ENCODE measurements around the gene GPX1. TPM values are rescaled to one million over a fixed set of nuclear protein-coding genes. Genes with fewer than 3 reads are reported as not detected.
"Not testable (repeated sequence)": the region's sequence is repeated elsewhere in the genome, so short reads cannot be mapped to it uniquely, and the experiment has no call there.

Gene GPX1
- total and polyA plus RNA-seq, 9 donors = 118 to 153 (median 142) TPM

DNA sequence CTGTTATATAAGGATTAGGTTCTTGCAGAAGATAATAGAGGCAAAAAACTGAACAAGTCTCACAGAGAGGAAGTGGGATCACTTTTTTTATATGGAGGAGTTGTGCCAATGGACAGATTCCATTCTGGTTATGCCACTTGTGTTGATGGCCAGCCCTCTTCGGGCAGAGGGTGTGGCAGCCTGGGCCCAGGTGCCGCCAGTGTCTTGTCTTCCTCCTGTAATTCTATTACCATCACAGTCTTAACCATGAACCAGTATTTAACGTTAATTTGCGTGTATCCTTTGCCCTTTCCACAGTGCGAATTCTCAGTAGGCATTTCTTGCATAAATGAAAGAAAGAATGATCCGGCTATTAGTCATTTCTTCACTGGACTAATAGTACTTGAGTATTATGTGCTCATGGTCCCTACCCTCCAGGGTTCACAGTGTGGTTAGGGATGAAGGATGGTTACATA is 11.3 kb downstream of the GPX1 start:
- H3K27me3 ChIP-seq (ENCODE audit: control insufficient read depth, insufficient read depth, low read length) = no peaks in the 10 kb centered on the region
- peaks cover 9% of the 10 kb centered on the region for H3K4me1 ChIP-seq (ENCODE audit: control insufficient read depth, insufficient read depth, low read length)
- no peaks in the 10 kb centered on the region for H3K36me3 ChIP-seq (ENCODE audit: control insufficient read depth, insufficient read depth, low read length)
- no peak overlapping the region for H3K4me3 ChIP-seq (ENCODE audit: low read length)
- no peak overlapping the region for H3K27ac ChIP-seq (ENCODE audit: low read length)
- WGBS (ENCODE audit: insufficient coverage) = 46% methylated on average over 2 of the region's 6 CpGs
- no peak for DNase-seq
- H3K9me3 ChIP-seq (replicated peaks; ENCODE audit: control insufficient read depth, low read depth, low read length) = no peaks in the 10 kb centered on the region

DNA sequence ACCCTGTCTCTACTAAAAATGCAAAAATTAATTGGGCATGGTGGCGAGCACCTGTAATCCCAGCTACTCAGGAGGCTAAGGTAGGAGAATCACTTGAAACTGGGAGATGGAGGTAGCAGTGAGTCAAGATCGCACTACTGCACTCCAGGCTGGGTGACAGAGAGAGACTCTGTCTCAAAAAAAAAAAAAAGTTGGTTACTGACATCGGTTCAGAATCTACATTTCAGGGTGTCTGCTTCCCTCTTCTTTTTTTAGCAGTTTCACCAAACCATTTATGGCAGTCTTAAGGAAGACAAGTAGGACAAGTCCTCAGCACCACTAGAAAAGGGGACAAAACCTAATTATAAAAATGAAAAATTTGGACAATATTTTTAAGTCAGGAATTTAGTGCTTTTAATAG is 15.0 kb downstream of the GPX1 start:
- H3K27ac ChIP-seq (ENCODE audit: low read length) = no peak overlapping the region
- H3K27me3 ChIP-seq (ENCODE audit: control insufficient read depth, insufficient read depth, low read length) = no peaks in the 10 kb centered on the region
- peaks cover 30% of the 10 kb centered on the region for H3K4me1 ChIP-seq (ENCODE audit: control insufficient read depth, insufficient read depth, low read length)
- DNase-seq = peak; percentile 40
- no peaks in the 10 kb centered on the region for H3K36me3 ChIP-seq (ENCODE audit: control insufficient read depth, insufficient read depth, low read length)
- WGBS (ENCODE audit: insufficient coverage) = 89% methylated on average over 2 of the region's 3 CpGs
- H3K9me3 ChIP-seq (replicated peaks; ENCODE audit: control insufficient read depth, low read depth, low read length) = no peaks in the 10 kb centered on the region
- no peak overlapping the region for H3K4me3 ChIP-seq (ENCODE audit: low read length)

DNA sequence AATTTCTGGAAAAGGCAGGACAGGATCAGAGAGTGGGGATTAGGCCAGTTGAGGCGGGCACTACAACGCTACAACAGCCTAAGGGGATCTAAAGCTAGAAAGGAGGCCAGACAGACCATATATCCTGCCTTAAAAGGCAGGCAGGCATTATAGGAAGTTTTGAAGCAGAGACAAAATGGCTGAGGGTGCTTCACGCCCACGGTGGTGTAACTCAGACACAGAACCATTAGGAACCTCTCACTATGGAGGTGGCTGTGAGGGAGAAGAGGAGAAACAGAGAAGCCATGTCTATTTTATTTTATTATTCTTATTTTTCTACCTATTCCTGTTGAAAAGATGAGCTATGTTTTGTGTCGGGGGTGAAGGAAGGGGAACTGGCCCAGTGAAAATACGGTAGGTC is 16.2 kb downstream of the GPX1 start:
- WGBS (ENCODE audit: insufficient coverage) = 88% methylated on average over 2 of the region's 6 CpGs
- no peak overlapping the region for H3K4me3 ChIP-seq (ENCODE audit: low read length)
- peaks cover under 1% of the 10 kb centered on the region for H3K36me3 ChIP-seq (ENCODE audit: control insufficient read depth, insufficient read depth, low read length)
- no peaks in the 10 kb centered on the region for H3K27me3 ChIP-seq (ENCODE audit: control insufficient read depth, insufficient read depth, low read length)
- DNase-seq = no peak
- no peaks in the 10 kb centered on the region for H3K9me3 ChIP-seq (replicated peaks; ENCODE audit: control insufficient read depth, low read depth, low read length)
- peak overlapping the region; percentile 51 for H3K27ac ChIP-seq (ENCODE audit: low read length)
- peaks cover 30% of the 10 kb centered on the region for H3K4me1 ChIP-seq (ENCODE audit: control insufficient read depth, insufficient read depth, low read length)

DNA sequence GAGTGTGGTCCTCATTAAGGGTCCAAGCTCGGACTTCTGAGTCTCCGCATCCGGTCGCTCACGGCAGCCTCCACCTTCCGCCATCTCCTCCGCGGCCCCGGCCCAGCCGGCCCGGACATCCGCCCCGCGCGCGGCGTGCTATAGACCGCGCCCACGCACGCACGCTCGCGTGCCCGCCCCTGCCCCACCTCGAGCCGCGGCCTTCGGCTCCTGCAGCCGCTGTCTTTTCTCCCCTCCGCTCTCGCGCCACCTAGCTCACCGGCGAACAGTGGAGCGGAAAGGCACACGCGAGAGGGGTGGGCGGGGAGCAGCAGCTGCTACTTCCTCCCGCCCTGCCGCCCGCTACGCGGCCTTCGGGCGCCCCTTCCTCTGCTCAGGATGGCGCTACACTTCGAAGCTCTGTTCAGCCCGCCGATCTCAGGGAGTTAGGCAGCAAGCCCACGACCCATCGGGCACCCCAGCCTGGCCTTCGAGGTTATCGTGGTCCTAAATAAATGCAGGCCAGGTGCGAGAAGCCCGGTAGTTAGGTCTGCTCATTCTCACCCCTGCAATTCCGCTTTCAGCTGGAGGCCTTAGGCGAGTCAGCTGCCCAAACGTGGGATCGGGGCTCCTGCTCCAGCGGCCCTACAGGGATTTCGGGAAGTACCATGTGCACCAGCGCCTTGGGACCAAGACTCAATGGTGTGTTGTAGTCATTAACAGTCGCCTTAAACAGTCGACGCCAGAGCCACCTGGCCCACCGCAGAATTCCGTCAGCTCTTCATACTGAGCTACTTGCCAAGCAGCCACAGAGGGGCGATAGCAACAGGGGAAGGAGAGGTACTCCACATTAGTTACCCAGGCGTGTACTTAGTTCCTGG is 18.0 kb downstream of the GPX1 start, which contains the start of gene USP4:
USP4 (minus strand) TSS at position 113 of the 860 bp plus-strand sequence; CDS start at position 84, 29 bp downstream.
- peak within 1 kb of the TSS; percentile 93 for H3K4me3 ChIP-seq (ENCODE audit: low read length)
- no peaks in the 10 kb centered on the region for H3K9me3 ChIP-seq (replicated peaks; ENCODE audit: control insufficient read depth, low read depth, low read length)
- H3K4me1 ChIP-seq (ENCODE audit: control insufficient read depth, insufficient read depth, low read length) = peaks cover 24% of the 10 kb centered on the region
- H3K27me3 ChIP-seq (ENCODE audit: control insufficient read depth, insufficient read depth, low read length) = no peaks in the 10 kb centered on the region
- H3K36me3 ChIP-seq (ENCODE audit: control insufficient read depth, insufficient read depth, low read length) = peaks cover 16% of the 10 kb centered on the region
- H3K27ac ChIP-seq (ENCODE audit: low read length) = peak within 1 kb of the TSS; percentile 100
- peak; percentile 98 for DNase-seq
- WGBS (ENCODE audit: insufficient coverage) = under 1% methylated on average over 63 of the region's 70 CpGs

DNA sequence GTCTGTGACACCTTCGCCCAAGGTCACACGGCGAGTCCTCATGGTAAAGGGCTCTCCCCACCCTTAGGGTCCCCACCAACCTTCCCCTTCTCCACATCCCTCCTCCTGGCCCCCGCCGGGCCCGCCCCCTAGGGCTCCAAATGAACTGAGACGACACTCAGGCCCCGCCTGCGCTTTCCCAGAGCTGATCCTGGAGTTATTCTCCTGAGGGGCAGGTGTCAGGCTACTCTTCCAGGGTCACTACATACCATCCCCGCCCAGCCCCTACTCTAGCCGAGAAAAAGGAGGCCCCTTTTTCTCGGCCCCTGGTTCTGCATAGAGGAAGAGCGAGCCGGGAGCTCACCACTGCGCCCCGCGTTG is 18.6 kb downstream of the GPX1 start:
- Histone ChIP-seq H3K4me3 (ENCODE audit: low read length) (peak overlapping the region; percentile 93), H3K9me3 (replicated peaks; ENCODE audit: control insufficient read depth, low read depth, low read length) (no peaks in the 10 kb centered on the region), H3K4me1 (ENCODE audit: control insufficient read depth, insufficient read depth, low read length) (peaks cover 24% of the 10 kb centered on the region), H3K27me3 (ENCODE audit: control insufficient read depth, insufficient read depth, low read length) (no peaks in the 10 kb centered on the region), H3K36me3 (ENCODE audit: control insufficient read depth, insufficient read depth, low read length) (peaks cover 18% of the 10 kb centered on the region), H3K27ac (ENCODE audit: low read length) (peak overlapping the region; percentile 100)
- 0% methylated on average over 15 of the region's 17 CpGs for WGBS (ENCODE audit: insufficient coverage)
- DNase-seq = no peak

DNA sequence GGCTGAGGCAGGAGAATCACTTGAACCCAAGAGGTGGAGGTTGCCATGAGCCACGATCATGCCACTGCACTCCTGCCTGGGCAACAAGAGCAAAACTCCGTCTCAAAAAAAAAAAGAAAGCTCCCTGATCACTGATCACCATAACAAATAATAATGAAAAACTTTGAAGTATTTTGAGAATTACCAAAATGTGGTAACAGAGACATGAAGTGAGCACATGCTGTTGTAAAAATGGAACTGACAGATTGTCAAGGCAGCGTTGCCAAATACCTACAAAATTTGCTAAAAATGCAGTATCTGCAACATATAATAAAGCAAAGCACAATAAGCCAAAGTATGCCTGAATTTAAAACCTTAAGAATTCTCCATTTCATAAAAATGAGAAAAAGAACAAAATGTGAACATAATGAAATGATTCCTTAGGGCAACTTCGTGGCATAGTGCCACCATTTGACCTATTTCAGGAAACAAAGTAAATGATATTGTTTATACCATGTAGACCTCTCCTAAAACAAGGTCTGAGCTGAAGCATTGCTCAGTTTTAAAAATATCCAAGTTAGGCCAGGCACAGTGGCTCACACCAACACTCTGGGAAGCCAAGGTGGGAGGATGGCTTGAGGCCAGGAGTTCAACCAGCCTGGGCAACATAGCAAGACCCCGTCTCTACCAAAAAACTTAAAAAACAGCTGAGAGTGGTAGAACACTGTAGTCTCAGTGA is 24.1 kb downstream of the GPX1 start:
- Histone ChIP-seq H3K36me3 (ENCODE audit: control insufficient read depth, insufficient read depth, low read length) (peaks cover 52% of the 10 kb centered on the region), H3K4me1 (ENCODE audit: control insufficient read depth, insufficient read depth, low read length) (peaks cover 2% of the 10 kb centered on the region), H3K9me3 (replicated peaks; ENCODE audit: control insufficient read depth, low read depth, low read length) (no peaks in the 10 kb centered on the region), H3K27ac (ENCODE audit: low read length) (no peak overlapping the region), H3K27me3 (ENCODE audit: control insufficient read depth, insufficient read depth, low read length) (no peaks in the 10 kb centered on the region), H3K4me3 (ENCODE audit: low read length) (no peak overlapping the region)
- WGBS (ENCODE audit: insufficient coverage) = 100% methylated on average over 1 of the region's 5 CpGs
- DNase-seq = no peak

DNA sequence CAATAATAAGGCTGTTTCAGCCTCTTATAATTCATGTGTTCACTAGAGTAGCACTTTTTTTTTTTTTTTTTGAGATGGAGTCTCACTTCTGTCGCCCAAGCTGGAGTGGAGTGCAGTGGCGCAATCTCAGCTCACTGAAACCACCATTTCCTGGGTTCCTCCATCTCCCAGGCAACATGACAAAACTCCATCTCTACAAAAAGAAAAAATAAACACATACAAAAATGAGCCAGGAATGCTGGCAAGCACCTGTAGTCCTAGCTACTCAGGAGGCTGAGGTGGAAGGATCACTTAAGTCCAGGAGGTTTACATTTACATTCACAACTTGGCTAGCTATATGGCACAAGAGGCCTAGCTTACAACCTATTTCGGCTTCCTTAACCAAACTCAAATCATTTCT is 25.1 kb downstream of the GPX1 start:
- peaks cover 53% of the 10 kb centered on the region for H3K36me3 ChIP-seq (ENCODE audit: control insufficient read depth, insufficient read depth, low read length)
- WGBS (ENCODE audit: insufficient coverage) = no CpG with 5 or more reads among the region's 3 CpGs
- H3K27ac ChIP-seq (ENCODE audit: low read length) = no peak overlapping the region
- H3K9me3 ChIP-seq (replicated peaks; ENCODE audit: control insufficient read depth, low read depth, low read length) = no peaks in the 10 kb centered on the region
- H3K4me1 ChIP-seq (ENCODE audit: control insufficient read depth, insufficient read depth, low read length) = no peaks in the 10 kb centered on the region
- H3K27me3 ChIP-seq (ENCODE audit: control insufficient read depth, insufficient read depth, low read length) = no peaks in the 10 kb centered on the region
- H3K4me3 ChIP-seq (ENCODE audit: low read length) = no peak overlapping the region
- peak; percentile 45 for DNase-seq

DNA sequence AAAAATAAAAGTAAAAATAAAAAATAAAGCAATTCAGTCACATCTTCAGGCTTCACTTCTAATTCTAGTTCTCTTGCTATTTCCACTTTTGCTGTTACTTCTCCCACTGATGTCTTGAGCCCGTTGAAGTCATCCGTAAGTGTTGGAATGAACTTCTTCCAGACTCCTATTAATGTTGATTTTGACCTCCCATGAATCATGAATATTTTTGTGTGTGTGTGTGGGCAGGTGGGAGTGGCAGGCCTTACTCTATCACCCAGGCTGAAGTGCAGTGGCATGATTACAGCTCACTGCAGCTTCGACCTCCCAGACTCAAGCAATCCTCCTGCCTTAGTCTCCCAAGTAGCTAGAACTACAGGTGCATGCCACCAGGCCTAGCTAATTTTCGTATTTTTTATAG is 29.0 kb downstream of the GPX1 start:
- no peak overlapping the region for H3K27ac ChIP-seq (ENCODE audit: low read length)
- WGBS (ENCODE audit: insufficient coverage) = no CpG with 5 or more reads among the region's 4 CpGs
- H3K4me1 ChIP-seq (ENCODE audit: control insufficient read depth, insufficient read depth, low read length) = no peaks in the 10 kb centered on the region
- no peaks in the 10 kb centered on the region for H3K27me3 ChIP-seq (ENCODE audit: control insufficient read depth, insufficient read depth, low read length)
- DNase-seq = no peak
- no peak overlapping the region for H3K4me3 ChIP-seq (ENCODE audit: low read length)
- H3K36me3 ChIP-seq (ENCODE audit: control insufficient read depth, insufficient read depth, low read length) = peaks cover 65% of the 10 kb centered on the region
- no peaks in the 10 kb centered on the region for H3K9me3 ChIP-seq (replicated peaks; ENCODE audit: control insufficient read depth, low read depth, low read length)

DNA sequence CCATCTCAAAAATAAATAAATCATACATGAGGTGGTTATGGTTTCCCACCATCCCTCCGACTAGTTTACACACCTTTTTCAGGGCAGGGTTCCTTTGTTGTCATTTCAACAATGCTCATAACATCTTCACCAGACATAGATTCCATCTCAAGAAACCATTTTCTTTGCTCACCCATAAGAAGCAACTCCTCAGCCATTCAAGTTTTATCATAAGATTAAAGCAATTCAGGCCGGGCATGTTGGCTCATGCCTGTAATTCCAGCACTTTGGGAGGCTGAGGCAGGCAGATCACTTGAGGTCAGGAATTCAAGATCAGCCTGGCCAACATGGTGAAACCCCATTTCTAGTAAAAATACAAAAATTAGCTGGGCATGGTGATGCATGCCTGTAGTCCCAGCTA is 29.8 kb downstream of the GPX1 start:
- WGBS (ENCODE audit: insufficient coverage) = 70% methylated on average over 1 of the region's 2 CpGs
- H3K36me3 ChIP-seq (ENCODE audit: control insufficient read depth, insufficient read depth, low read length) = peaks cover 69% of the 10 kb centered on the region

DNA sequence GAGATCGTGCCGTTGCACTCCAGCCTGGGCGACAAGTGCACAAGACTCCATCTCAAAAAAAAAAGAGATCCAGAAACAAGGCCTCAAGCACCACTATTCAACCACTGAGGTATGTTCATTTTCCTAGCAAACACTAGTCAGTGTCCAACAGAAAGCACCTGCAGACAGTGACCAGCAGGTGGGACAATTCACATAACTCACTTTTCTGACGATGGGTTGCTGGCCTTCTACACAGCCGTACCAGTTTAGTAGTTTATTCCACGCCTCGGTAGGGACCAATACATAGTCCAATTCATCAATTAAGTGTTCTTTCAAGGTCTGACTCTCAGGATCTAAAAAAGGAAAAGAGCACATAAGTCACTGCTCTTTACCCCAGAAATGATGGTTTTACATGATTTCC is 30.7 kb downstream of the GPX1 start:
- Histone ChIP-seq H3K36me3 (ENCODE audit: control insufficient read depth, insufficient read depth, low read length) (peaks cover 66% of the 10 kb centered on the region), H3K27me3 (ENCODE audit: control insufficient read depth, insufficient read depth, low read length) (no peaks in the 10 kb centered on the region)
- 70% methylated on average over 4 of the region's 7 CpGs for WGBS (ENCODE audit: insufficient coverage)

More for the DNA sequence above, 29.8 kb downstream of the GPX1 start:
- H3K27ac ChIP-seq (ENCODE audit: low read length); H3K4me1 ChIP-seq (ENCODE audit: control insufficient read depth, insufficient read depth, low read length); DNase-seq; H3K4me3 ChIP-seq (ENCODE audit: low read length); H3K9me3 ChIP-seq (replicated peaks; ENCODE audit: control insufficient read depth, low read depth, low read length); H3K27me3 ChIP-seq (ENCODE audit: control insufficient read depth, insufficient read depth, low read length): not testable (repeated sequence)

More for the DNA sequence above, 30.7 kb downstream of the GPX1 start:
- Histone ChIP-seq H3K9me3 (replicated peaks; ENCODE audit: control insufficient read depth, low read depth, low read length) (no peaks in the 10 kb centered on the region), H3K27ac (ENCODE audit: low read length) (no peak overlapping the region), H3K4me3 (ENCODE audit: low read length) (no peak overlapping the region), H3K4me1 (ENCODE audit: control insufficient read depth, insufficient read depth, low read length) (no peaks in the 10 kb centered on the region)
- no peak for DNase-seq
